GM15510 (cell line): Measurements from ENCODE around the gene TMSB4X.
A peak's percentile ranks its signal among the peaks of the same experiment; 100 is the strongest.

ENCODE experiments used
- POLR2A ChIP-seq: IDR thresholded peaks from 3 replicates; pipeline ENCODE4 v1.6.1; 2011; ENCODE audit warnings: borderline replicate concordance; ENCODE audit not compliant: insufficient read length; ENCODE audit errors: extremely low read depth

The TMSB4X gene

GRCh38 chrX:12996934-12997435, 22.1 kb downstream of the TMSB4X start:
- TF ChIP-seq POLR2A = no peak

DNA sequence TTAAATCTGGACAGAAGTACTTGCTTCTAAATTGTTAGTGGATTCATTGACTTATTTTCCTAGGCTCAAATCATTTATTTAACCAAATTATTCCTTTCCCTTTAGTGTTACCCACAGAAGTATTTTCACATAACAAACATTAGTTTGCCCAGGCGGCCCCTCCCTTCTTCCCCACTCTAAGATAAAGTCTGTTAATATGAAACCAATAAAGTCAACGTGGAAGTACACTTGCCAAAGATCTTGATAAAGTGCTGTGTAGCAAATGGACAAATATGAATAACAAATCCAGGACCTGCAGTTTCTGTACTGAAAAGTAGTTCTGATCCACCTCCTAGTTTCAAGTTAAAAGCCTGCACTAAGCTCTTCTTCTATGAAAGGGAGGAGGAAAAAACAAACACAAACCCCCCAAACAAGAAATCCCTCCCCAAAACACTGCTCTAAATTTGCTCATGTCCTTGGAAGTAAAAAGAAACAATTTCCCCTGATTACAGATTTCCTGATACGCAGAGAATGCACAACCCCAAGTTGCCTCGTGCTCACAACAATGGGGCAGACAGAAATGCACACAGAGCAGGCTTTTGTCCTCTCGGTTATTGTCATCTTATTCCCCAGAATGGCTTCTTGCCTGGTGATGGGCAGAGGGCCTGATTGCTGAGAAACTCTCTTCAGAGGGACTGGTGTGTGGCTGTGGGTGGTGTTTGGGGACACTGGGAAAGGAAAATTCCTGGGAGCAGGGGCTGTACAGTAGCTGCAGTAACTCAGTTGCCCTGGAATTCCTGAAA, 23.2 kb downstream of the TMSB4X start:
- no peak for TF ChIP-seq POLR2A

GRCh38 chrX:12999422-12999821, 24.5 kb downstream of the TMSB4X start:
- TF ChIP-seq POLR2A = peak; percentile 33

DNA sequence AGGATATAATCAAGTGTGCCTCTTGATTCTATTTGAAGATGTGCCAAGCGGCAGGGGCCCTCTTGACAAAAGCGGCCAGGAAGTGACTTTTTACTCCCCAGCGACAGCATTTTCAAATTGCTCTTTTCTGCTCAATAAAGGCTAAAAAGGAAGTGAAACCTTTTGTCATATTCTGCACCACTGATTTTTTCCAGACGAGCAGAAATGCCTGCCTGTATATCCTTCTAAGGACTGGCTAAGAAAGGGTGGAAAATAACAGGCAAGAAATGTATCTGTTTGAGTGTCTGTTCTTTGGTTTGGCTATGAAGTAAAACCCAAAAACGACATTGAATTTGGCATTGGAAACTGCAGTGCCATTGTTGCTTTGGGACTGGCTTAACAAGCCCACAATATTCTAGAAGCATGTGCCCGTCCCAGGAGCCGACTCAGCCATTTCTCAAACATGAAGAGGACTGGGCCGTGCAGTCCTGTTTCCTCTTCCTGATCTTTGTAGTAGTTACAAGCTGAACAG, 25.4 kb downstream of the TMSB4X start:
- peak; percentile 39 for TF ChIP-seq POLR2A

DNA sequence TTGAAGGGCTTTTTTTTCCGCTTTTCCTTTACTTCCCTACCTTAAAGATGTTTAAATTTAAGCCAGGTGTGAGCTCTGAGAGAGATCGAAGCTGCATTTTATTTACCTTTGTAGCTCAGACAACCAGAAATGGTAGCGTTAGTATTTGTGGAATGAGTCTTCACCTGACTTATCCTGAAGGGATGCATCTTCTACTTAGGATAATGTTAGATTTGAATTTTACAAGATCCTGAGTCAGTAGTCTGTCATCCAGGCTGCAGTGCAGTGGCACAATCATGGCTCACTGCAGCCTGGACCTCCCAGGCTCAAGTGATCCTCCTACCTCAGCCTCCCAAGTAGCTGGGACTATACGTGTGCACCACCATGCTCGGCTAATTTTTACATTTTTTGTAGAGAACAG, 26.2 kb downstream of the TMSB4X start:
- TF ChIP-seq POLR2A = no peak

DNA sequence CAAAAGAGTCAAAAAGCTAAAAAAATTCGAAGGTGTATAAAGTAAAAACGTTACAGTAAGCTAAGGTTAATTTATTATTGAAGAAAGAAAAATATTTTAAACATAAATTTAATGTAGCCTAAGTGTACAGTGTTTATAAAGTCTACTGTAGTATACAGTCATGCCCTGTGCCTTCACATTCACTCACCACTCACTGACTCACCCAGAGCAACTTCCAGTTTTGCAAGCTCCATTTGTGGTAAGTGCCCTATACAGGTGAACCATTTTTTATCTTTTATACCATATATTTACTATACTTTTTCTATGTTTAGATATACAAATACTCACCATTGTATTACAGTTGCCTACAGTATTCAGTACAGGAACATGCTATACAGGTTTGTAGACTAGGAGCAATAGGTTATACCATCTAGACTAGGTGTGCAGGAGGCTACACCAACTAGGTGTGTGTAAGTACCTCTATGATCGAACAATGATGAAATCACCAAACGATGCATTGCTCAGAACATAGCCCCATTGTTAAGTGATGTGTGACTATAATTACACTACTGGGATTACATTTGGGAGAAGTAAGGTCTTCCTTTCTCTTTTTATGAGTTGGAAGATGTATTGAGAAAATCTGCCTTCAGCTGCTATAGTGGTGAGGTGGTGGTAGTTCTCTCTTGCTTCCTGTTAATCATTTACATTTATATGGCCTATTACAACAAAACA, 27.2 kb downstream of the TMSB4X start:
- TF ChIP-seq POLR2A = no peak

DNA sequence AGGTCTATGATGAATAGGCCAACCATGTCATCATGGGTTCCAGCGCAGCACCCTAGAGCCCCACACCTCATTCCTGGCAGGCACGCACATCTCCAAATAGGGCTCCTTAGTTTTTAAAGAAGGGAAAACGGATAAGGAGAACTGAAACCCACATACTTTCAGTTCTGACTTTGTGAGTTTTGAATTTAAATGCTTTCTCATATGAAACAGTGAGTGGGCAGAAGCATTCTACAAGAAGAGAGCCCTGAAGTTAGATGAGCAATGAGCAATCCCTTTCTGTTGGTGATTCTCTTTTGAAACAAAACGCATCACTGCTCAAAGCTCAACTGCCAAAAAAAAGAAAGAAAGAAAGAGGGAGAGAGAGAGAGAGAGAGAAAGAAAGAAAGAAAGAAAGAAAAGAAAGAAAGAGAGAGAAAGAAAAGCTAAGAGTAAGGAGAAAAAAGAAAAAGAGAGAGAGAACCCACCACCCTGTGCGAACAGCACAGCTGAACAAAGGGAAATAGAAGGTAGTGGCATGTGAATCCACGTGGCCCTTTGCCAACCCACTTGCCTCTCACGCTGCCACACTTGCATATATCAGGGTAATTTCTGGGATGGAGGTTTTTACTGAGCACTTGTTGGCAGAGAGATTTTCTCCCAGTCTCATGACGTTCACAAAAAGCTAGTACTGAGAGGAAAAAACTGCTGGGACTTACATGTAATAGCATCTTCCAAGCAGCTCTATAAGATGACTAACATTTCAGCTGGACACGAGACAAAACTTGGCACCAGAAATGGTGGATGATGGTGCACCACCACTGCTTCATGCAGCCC, 31.0 kb downstream of the TMSB4X start:
- TF ChIP-seq POLR2A = no peak

GRCh38 chrX:13007519-13008188, 32.7 kb downstream of the TMSB4X start:
- no peak for TF ChIP-seq POLR2A

- TF ChIP-seq POLR2A = no peak
These were observed 33.3 kb downstream of the TMSB4X start for GRCh38 chrX:13008189-13008533.

DNA sequence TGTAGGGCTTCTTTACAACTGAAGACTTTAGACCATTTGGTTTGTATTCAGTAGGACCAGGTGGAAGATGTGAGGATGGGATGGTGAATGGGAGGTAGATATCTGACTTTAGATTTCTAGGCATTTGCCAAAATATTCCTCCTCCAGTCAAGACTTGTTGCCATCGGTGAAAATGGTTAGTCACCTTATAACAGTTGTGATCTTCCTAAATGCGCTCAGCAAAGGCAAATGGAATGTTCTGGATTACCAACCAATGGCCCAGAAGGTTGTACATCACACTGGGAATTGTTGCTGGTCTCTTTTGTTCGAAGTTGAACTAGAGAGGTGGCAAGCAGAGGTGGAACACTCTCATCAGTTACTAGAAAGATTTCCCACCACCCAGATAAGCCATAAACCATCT, 33.9 kb downstream of the TMSB4X start:
- TF ChIP-seq POLR2A = no peak

DNA sequence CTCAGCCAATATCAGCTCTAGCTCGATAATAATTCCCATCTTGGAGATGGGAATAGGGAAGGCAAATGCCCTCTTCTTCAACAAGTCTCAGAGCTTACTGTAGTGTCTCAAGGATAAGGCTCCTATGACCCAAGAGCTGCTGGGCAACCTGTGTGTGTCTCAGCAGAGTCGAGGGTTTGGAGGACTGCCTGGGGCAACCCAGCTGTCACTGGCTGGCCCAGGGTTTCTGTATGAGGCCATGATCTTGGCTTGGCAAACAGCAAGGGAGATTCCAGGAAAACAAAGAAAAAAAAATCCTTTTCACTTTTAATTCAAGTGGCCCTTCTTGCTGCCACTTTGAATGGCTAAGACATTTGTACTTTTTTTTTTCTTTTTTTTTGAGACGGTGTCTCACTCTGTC, 34.4 kb downstream of the TMSB4X start:
- no peak for TF ChIP-seq POLR2A

- TF ChIP-seq POLR2A = no peak
These were observed 34.9 kb downstream of the TMSB4X start for GRCh38 chrX:13009844-13010243.

DNA sequence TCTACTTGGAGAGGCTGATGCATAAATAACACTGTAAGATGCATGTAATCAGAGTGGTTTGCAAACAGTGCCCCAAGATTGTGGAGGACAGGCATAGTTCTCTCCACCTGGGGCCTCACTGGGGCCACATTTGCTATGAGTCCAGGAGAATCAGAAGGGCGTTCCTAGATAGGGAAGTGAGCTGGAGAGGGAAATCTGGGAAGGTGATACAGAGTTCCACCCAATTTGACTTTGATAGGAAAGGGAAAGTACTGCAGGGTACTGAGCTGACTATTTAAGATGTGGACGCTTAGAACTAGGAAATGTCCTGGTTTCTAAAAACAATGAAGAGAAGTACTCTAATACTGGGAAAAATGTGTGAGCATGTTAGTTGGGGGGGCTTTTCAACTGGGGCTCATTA, 35.6 kb downstream of the TMSB4X start:
- no peak for TF ChIP-seq POLR2A

DNA sequence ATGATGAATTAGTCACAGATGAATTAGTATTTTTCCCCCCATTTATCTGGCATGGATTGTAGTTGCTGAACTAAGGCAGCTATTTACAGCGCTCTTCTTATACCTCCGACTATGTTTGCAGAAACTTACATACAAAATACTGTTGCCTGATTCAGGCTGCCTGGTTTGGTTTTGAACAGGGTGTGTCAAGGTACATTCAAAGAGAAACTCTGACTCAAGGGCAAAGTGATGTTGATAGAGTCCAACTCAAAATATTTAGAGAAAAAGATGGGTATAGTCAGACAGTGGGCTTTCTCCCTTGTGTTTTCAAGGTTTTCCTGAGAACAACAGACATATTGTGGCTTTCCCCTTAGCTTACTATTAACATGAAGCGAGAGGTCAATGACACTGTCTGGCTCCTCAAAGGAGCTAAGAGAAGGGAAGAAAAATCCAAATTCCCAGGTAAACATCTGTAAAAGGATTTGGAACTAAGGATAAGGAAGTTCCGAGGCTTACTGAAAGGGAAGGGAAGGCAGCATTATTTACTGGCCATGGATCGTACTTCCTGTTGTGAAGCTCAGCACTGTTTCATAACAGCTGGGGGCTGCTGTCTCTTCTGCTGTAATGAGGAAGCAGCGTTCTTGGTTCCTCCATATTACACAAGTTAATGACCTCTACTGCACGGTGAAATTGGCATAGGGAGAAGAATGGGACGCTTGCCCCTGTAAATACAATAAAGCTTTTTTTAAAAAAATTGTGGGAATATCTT, 38.6 kb downstream of the TMSB4X start:
- TF ChIP-seq POLR2A = no peak
